ENCODE measurements around the gene RTL1. TPM values are rescaled to one million over a fixed set of nuclear protein-coding genes. Genes with fewer than 3 reads are reported as not detected.

RTL1 gene
- total RNA-seq, 1 donor from 2014 or later: not detected

- no peak for FAIRE-seq
- no peak for DNase-seq (ENCODE audit: low spot score in 2 of 2)
These were observed 35.7 kb downstream of the RTL1 start for GRCh38 chr14:100867631-100868315.

- no peak for FAIRE-seq
- no peak for DNase-seq (ENCODE audit: low spot score in 2 of 2)
These were observed 36.6 kb downstream of the RTL1 start for GRCh38 chr14:100866666-100867630.

GRCh38 chr14:100865682-100866591 lies 37.6 kb downstream of the RTL1 start:
- no peak for DNase-seq (ENCODE audit: low spot score in 2 of 2)

GRCh38 chr14:100864960-100865681 lies 38.4 kb downstream of the RTL1 start:
- FAIRE-seq (no peak), DNase-seq (ENCODE audit: low spot score in 2 of 2) (no peak)

More at GRCh38 chr14:100865682-100866591, 37.6 kb downstream of the RTL1 start:
- no peak for FAIRE-seq

GRCh38 chr14:100864206-100864605 lies 39.3 kb downstream of the RTL1 start:
- DNase-seq (ENCODE audit: low spot score in 2 of 2): no peak
- no peak for FAIRE-seq

- FAIRE-seq (no peak), DNase-seq (ENCODE audit: low spot score in 2 of 2) (no peak)
These were observed 40.7 kb downstream of the RTL1 start for GRCh38 chr14:100862793-100863192.

- no peak for FAIRE-seq
- no peak for DNase-seq (ENCODE audit: low spot score in 2 of 2)
These were observed 41.2 kb downstream of the RTL1 start for GRCh38 chr14:100862277-100862676.

GRCh38 chr14:100861937-100862247 lies 41.6 kb downstream of the RTL1 start:
- FAIRE-seq: no peak
- DNase-seq (ENCODE audit: low spot score in 2 of 2): no peak

GRCh38 chr14:100861188-100861936 lies 42.2 kb downstream of the RTL1 start:
- DNase-seq (ENCODE audit: low spot score in 2 of 2) (no peak), FAIRE-seq (no peak)

- no peak for FAIRE-seq
- no peak for DNase-seq (ENCODE audit: low spot score in 2 of 2)
These were observed 42.9 kb downstream of the RTL1 start for GRCh38 chr14:100860556-100861187.

- FAIRE-seq (no peak), DNase-seq (ENCODE audit: low spot score in 2 of 2) (no peak)
These were observed 43.7 kb downstream of the RTL1 start for GRCh38 chr14:100859781-100860180.

GRCh38 chr14:100858838-100859220 lies 44.7 kb downstream of the RTL1 start:
- DNase-seq (ENCODE audit: low spot score in 2 of 2) (no peak), FAIRE-seq (no peak)

- DNase-seq (ENCODE audit: low spot score in 2 of 2) (no peak), FAIRE-seq (no peak)
These were observed 45.3 kb downstream of the RTL1 start for GRCh38 chr14:100857923-100858837.

- DNase-seq (ENCODE audit: low spot score in 2 of 2) (no peak), FAIRE-seq (no peak)
These were observed 46.1 kb downstream of the RTL1 start for GRCh38 chr14:100857233-100857922.

GRCh38 chr14:100856056-100856950 lies 47.2 kb downstream of the RTL1 start:
- FAIRE-seq (no peak), DNase-seq (ENCODE audit: low spot score in 2 of 2) (no peak)

GRCh38 chr14:100855256-100855930 lies 48.1 kb downstream of the RTL1 start:
- FAIRE-seq (no peak), DNase-seq (ENCODE audit: low spot score in 2 of 2) (no peak)
